ENCODE measurements around the gene EIF2S2.

The EIF2S2 gene

DNA sequence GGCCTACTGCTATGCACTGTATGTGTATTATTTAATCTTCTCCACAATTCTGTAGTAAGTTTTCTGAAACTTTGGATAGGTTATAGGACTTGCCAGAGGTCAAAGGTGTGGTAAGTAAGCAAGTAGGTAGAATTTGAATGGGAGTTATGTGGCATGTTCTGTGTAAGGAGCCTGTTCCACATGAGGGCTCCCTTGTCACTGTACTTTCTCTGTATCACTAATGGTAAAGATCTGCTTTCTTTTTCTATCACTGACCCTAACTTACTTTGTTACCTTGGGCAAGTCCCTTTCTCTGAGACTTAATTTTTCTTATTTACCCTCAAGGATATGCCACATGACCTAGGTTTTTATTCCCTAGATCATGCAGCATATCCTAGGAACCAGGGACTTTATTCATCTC lies 50.3 kb downstream of the EIF2S2 start:
- DNase-seq, result no peak

DNA sequence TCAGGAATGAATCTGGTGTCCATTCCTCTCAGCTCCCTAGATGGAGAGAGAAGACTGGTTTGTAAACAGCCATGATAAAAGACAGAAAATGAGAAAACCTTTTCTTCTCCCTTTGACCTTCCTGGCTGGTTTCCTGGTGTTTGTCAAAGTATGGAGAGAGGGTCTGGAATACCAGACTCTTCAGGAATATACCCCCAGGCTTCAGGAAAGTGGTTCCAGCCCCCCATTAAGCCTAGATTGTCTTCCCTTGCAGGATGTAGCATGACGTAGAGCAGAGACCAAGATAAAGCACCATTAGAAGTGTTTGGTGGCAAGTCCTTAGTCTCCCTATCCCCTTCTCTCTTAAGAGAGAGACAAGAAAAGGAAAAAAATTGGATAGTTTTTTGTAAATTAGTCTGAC lies 51.1 kb downstream of the EIF2S2 start:
- DNase-seq, result no peak

DNA sequence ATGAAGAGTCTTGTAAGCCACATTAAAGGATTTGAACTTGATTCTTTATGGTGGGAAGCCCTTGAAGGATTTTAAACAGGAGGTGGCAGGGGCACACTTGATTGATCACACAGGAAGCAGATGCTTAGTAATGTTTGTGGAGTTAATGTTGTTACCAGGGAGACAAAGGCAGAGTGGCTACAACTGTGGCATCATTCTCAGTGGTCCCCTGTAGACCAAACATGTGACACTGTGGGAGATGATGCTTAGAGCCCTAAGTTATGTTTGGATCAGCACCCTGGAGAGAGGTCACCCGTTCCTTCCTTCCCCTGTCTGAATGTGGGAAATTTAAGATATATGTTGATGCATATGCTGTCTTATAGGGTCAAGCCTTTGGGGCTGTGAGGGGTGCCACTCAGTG lies 53.2 kb downstream of the EIF2S2 start:
- peak; percentile 42 for DNase-seq

DNA sequence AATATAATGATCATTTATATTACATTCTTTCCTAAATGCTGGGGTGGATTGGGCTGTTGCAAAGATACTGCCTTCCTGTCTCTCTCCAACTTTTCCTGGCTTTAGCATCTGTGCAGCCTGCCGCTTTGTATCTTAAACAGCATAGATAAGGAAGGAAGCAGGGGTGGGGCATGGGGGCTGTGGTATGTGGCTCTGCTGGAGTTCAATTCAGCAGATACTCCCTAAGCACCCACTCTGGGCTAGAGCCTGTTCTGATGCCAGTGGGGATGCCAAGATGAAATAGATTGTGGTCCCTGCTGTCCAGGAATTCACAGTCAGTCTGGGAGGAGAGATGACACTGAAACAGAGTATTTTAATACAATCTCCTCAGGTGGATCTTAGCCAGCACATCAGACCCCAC lies 56.8 kb downstream of the EIF2S2 start:
- peak; percentile 70 for DNase-seq

DNA sequence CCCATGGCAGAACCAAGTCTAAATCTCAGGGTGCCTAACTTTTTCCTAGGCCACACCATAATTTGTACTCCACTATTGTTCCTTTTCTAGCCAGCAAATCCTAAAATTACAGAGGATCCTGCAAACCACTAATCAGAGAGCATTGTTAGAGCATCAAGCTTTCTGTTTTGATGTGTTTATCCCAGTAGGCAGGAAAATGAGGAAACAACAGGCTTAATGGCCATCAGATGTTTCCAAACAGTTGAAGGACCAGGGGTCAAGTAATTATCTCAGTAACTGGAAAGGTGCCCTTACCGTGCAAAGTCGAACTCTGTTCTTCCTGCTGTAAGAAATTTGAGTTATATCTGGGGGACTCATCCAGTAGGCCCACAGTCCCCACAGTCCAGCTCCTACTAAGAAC lies 59.6 kb downstream of the EIF2S2 start:
- DNase-seq, result no peak

DNA sequence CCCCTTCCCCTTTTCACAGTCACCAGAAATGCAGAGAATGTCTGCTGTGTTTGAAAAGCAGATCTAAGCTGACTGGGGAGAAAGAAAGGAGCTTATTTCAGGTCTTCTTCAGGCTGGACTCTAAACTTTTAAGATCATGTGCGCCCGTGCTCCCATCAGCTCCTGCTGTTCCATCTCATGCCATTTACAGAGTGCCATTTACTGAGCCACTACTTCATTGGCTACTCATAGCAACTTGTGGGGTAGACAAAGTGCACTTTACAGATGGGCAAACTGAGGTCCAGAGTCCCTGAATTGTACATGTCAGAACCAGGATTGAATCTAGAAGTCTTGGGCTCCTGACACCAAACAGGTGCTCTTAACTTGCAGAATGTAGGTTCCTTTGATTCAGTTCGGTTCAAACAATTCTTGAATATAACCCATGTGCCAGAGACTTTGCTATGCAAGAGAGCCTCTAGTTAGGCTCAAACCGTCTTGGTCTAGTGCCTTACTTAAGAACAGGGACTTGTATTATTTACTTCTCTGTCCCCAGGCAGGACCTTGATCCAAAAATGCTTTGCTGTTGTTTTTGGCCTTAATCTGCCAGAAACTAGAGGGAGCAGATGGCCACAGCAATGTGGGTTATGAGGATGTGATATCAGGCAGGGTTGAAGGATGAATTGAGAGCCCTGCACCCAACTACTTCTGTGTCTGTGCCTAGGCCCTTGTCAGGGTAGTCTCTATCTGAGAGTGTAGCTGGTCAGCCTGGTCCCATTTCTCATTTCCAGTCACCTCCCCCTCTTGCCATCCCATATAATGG lies 61.9 kb downstream of the EIF2S2 start:
- DNase-seq, result no peak

DNA sequence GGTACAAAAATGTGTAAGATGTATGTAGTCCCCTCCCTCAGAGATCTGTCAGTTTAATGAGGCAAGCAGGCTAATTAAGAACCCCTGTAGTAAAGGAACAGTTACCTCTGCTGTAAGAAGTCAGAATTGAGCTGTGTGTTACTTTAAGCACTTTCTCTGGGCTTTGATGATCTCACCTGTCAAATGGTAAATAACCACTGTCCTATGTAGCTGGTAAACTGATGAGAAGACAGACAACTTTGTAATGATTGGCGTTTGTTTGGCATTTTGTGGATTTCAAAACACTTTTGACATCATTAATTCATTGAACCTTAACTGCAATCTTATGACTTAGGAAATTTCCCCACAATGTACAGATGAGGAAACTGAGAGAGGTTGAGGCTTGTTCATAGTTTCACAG lies 62.7 kb downstream of the EIF2S2 start:
- DNase-seq, result no peak

DNA sequence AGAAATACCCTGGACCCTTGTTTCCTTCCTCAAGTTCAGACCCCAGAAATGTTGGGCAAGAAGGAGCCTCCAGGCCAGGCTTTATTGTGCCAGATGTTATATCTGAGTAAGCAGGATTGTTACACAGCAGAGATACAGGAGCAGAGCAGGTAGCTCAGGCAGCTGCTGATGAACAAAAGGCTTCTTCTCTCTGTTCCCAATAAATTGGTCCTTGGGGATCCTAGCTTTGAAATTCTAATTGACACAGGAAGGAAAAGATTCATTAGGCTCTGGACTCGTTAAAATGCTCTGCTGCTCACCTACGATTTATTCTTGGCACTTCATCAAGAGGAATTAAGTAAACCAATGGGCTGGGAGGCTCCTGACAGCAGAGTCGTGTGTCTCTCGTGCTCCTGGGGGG lies 64.1 kb downstream of the EIF2S2 start:
- DNase-seq, result no peak

DNA sequence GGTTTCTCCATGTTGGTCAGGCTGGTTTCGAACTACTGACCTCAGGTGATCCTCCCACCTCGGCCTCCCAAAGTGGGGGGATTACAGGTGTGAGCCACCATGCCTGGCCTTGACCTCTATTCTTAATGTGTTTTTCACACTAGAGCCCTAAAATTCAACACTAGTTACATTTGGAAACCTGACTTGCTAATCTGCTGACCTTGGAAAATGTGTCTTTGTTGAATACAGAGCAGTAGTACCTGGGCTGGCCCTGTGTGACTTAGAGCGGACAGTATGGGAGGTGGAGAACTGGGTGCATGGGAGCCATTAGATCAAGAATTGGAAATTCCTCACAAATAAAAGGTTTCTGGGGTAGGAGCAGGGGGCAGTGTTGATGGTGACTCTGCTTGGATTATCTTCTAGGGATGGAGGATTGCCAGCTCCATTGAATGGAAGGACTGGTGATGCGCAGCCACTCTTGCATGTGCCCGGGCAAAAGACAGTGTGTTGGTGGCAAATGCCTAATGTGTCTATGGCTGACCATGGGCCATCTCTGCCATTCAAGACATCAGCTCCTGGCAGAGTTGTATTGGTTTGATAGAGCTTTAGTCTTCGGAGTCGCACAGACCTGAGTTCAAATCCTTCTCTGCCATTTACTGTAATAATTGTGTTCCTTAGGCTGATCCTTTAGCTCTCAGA lies 64.9 kb downstream of the EIF2S2 start:
- DNase-seq, result no peak

DNA sequence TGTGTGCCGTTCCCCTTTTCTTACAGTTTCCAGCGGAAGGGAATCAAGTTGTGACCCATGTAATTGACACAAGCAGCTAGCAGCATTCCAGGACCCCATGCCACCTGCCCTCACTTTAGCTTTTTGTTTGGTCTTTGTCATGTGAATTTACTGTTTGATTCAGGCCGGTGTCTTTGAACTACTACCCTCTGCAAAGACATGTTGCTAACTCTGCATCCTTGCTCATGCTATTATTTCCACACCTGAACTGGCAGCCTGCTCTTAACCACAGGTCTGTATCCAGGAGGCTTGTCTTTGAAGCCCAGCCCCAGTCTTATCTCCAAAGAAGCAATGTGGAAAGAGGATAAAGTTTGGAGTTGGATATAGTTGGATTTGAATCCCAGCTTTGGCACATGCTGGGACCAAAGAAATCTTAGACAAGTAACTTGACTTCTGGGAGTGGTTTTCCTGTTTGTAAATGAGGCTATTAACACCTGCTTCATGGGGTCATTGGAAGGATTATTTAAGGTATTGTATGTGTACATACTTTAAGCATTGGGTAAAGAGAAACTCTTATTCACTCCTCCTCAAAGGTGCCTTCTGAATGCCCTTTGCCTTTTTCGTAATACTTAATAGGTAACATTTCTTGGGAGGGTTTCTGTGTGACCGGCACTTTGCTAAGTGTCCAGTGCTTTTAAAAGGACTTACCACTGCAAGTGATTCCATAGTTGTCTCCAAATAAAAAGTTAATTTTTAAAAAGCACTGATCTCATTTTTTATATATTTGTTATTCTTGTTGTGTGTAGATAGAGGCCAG lies 65.9 kb downstream of the EIF2S2 start:
- no peak for DNase-seq

DNA sequence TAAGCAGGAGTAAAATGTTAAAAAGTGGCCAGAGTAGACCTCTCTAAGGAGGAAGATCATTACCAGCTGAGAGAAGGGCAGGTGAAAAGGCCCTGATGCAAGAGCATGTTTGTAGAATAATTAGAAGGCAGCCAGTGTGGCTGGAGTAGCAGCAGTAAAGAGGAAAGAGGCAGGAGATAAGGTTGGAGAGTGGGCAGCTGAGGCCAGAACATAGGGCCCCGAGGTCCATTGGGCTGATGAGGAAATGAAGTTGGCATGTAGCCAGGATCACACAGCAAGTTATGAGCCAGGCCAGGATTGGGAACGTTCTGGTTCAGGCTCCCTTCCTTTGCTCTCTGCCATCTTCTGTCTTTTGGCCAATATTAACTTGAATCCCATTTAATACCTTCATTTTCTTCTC lies 66.7 kb downstream of the EIF2S2 start:
- no peak for DNase-seq

DNA sequence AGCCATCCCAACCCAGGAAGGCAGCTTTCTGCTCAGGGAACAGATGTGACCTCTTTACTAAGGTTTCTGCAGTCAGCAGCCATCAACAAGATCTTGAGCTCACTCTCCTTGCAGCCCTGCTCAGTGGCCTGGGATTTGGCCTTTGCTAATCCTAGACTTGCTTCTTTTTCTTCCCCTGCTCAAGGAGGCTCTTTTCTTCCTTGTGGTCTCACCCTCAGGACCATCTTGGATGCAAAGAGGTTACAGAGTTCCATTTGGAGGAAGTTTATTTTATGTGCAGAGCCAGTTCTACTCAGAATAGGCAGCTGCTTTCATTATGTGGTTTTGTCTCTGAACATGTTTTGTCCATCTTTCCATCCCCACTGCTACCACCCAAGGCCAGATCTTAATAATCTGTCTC lies 69.0 kb downstream of the EIF2S2 start:
- DNase-seq, result no peak

DNA sequence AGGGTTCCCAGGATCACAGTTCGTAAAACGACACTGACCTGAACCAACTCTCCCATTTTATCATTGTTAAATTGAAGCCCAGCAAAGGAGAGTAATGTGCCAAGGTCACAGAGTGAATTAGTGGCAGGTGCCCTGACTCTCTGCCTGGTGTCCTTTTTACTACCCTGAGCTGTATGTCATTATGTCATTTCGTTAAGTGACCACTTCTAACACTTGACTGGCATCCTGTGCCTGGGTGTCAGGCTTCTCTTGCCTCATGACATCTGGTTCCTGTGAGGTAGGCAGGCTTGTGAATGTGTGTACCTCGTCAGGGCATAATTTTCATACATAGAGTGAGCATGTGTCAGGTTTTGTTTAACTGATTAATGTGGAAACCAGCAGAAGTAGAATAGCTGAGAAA lies 69.8 kb downstream of the EIF2S2 start:
- no peak for DNase-seq

DNA sequence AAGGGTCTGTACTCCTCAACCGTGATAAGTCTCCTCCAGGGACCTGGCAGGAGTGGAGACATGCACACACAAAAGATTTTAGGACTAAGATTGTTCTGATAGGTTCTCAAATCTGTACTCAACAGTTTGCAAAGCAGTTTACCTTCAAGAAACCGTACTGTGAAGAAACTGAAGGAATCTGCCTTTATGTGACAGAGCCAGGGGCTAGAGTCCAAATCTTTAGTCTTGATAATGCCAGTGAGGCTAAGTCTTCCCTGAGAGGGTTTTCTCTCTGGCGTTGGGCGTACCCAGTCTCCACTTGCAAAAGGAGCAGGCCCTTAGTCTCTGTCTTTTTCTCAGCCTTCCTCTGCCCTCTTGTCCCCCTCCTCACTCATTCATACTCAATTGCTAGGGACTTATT lies 70.8 kb downstream of the EIF2S2 start:
- no peak for DNase-seq

DNA sequence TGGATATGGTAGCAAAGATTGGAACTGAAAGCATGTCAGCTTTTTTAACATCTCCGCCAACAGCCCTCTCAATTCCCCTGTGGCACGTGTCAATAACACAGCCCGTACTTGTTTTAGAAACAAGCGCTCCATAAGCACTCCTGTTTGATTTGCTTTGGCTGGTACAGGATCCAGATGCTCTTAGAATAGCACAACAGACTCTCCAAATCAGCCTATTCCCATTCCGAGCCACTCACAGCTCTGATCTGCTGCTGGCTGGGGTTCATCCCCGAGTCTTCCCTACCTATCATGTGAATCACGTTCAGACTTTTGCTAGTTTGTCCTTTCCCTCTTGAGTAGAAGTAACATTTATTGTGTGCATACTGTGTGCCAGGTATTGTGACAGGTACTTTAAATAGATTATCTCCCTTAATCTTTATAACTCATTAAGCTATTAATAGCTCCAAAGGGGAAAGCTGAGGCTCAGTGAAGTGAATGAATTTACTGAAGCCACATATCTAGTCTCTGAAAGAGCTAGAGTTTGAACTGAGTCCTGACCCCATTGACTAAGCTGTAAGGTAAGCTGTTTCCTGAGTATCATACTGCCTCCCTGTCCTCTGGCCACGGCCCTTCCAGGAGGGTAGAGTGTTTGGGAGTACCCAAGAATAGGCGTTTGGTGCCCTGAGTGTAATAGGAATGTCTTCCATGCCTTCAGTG lies 71.6 kb downstream of the EIF2S2 start:
- DNase-seq, result no peak

Data from hematopoietic multipotent progenitor cell treated with erythropoietin and hydrocortisone succinate and interleukin-3 and kit ligand, for 4 days (in vitro differentiated cells).